Breast epithelium (tissue), 3 donors: Measurements from ENCODE around the gene NRXN3.

Source experiments
- CTCF ChIP-seq, 3 donors: fragments of 450-650 bp; IDR thresholded peaks; one replicate each; pipeline ENCODE4 v1.5.1; 2016 to 2017; ENCODE audit warnings: antibody characterized with exemption in 3 of 3, mild to moderate bottlenecking in 3 of 3, moderate library complexity in 3 of 3
- POLR2AphosphoS5 ChIP-seq, 3 donors: sonication (generic); formaldehyde crosslinking; IDR thresholded peaks; one replicate each; pipeline ENCODE4 v1.6.1; 2017; ENCODE audit warnings: antibody characterized with exemption in 3 of 3

DNA sequence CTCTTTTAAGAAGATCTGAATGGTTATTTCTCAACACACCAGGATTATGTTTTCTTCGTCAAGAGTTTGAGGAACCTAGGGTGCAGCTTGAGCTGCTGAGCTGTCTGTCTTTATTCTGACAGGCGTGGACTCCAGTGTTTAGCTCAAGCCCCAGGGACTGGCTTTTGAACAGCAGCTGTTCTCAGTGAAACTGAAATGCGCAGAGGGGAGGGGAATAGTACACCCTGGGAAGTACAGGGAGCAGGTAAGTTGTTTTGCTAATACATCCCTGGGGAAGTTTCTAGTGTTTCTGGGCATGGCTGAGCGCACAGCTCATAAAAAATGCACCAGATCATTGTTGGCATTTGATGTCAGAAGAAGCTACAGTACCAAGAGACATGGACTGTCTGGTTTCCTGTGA is 1381.3 kb downstream of the NRXN3 start:
- TF ChIP-seq POLR2AphosphoS5 (IDR thresholded peaks at IDR 0.05): no peak
- TF ChIP-seq CTCF (IDR thresholded peaks at IDR 0.05): no peak
